Measurements from ENCODE around the gene CKS1B.
"Not testable (repeated sequence)": the region's sequence is repeated elsewhere in the genome, so short reads cannot be mapped to it uniquely, and the experiment has no call there.

GRCh38 chr1:154995301-154995983 is 21.0 kb downstream of the CKS1B start:
- TF ChIP-seq GABPA, POLR2AphosphoS5 (IDR thresholded peaks at IDR 0.05; ENCODE audit: low read depth): not testable (repeated sequence)
- peak; percentile 26 for TF ChIP-seq CTCF (IDR thresholded peaks at IDR 0.05; ENCODE audit: insufficient read depth, low read length)

All from HL-60 (cell line).